ENCODE measurements around the gene ERAL1. TPM values are rescaled to one million over a fixed set of nuclear protein-coding genes. Genes with fewer than 3 reads are reported as not detected.
"Not testable (repeated sequence)": the region's sequence is repeated elsewhere in the genome, so short reads cannot be mapped to it uniquely, and the experiment has no call there.

The ERAL1 gene
- total RNA-seq, 2 donors from 2014 or later, result 48.6 to 68.1 TPM

- peaks cover 9 to 16% of the 10 kb centered on the region in 2 donors for H3K36me3 Mint-ChIP-seq (ENCODE audit: insufficient read depth in 2 of 2)
- no peak for ATAC-seq (replicated peaks in 1 of 2)
- peak overlapping the region; percentile 92 for H3K27ac Mint-ChIP-seq
- H3K9me3 Mint-ChIP-seq, result peaks cover 0 to 2% of the 10 kb centered on the region in 2 donors
- peak overlapping the region; percentile 94 to 95 for H3K4me3 Mint-ChIP-seq
- no peak for DNase-seq
- no peaks in the 10 kb centered on the region for H3K27me3 Mint-ChIP-seq (ENCODE audit: low read depth)
- peaks cover 73% of the 10 kb centered on the region for H3K4me1 Mint-ChIP-seq (ENCODE audit: low read depth)
Measured at GRCh38 chr17:28900986-28901726, 46.3 kb downstream of the ERAL1 start.

- Mint-ChIP-seq H3K4me1 (ENCODE audit: low read depth) (peaks cover 70% of the 10 kb centered on the region), H3K27me3 (ENCODE audit: low read depth) (no peaks in the 10 kb centered on the region), H3K27ac (peak overlapping the region; percentile 92), H3K9me3 (peaks cover 0 to 2% of the 10 kb centered on the region in 2 donors), H3K4me3 (peak overlapping the region; percentile 94 to 95), H3K36me3 (ENCODE audit: insufficient read depth in 2 of 2) (peaks cover 9 to 16% of the 10 kb centered on the region in 2 donors)
- ATAC-seq (replicated peaks in 1 of 2) (peak; percentile 42 to 45), DNase-seq (peak; percentile 60 to 64)
Measured at GRCh38 chr17:28901866-28902818, 47.3 kb downstream of the ERAL1 start.

- peaks cover 0 to 2% of the 10 kb centered on the region in 2 donors for H3K9me3 Mint-ChIP-seq
- peak within 1 kb of the TSS; percentile 94 to 95 for H3K4me3 Mint-ChIP-seq
- DNase-seq, result peak; percentile 96 to 99
- ATAC-seq (replicated peaks in 1 of 2), result peak; percentile 89
- H3K27me3 Mint-ChIP-seq (ENCODE audit: low read depth), result no peaks in the 10 kb centered on the region
- peak within 1 kb of the TSS; percentile 92 for H3K27ac Mint-ChIP-seq
- H3K36me3 Mint-ChIP-seq (ENCODE audit: insufficient read depth in 2 of 2), result peaks cover 7 to 16% of the 10 kb centered on the region in 2 donors
- H3K4me1 Mint-ChIP-seq (ENCODE audit: low read depth), result peaks cover 64% of the 10 kb centered on the region
Measured at GRCh38 chr17:28902819-28903545, 48.2 kb downstream of the ERAL1 start, which contains the start of gene DHRS13. Gene DHRS13, minus strand, starts transcription at chr17:28903079. Its CDS starts 135 bp downstream, at chr17:28902944.

- not testable (repeated sequence) for DNase-seq; H3K9me3 Mint-ChIP-seq; ATAC-seq (replicated peaks in 1 of 2); H3K27me3 Mint-ChIP-seq (ENCODE audit: low read depth)
- Mint-ChIP-seq H3K4me3 (peak overlapping the region; percentile 94 to 95), H3K36me3 (ENCODE audit: insufficient read depth in 2 of 2) (peaks cover 7 to 16% of the 10 kb centered on the region in 2 donors), H3K4me1 (ENCODE audit: low read depth) (peaks cover 59% of the 10 kb centered on the region), H3K27ac (peak overlapping the region; percentile 22)
Measured at GRCh38 chr17:28903546-28903841, 48.7 kb downstream of the ERAL1 start.

- H3K36me3 Mint-ChIP-seq (ENCODE audit: insufficient read depth in 2 of 2), result peaks cover 7 to 15% of the 10 kb centered on the region in 2 donors
- peaks cover 0 to 2% of the 10 kb centered on the region in 2 donors for H3K9me3 Mint-ChIP-seq
- ATAC-seq (replicated peaks in 1 of 2) (no peak), DNase-seq (no peak)
- H3K27me3 Mint-ChIP-seq (ENCODE audit: low read depth), result no peaks in the 10 kb centered on the region
- H3K4me3 Mint-ChIP-seq, result no peak overlapping the region
- peaks cover 47% of the 10 kb centered on the region for H3K4me1 Mint-ChIP-seq (ENCODE audit: low read depth)
- no peak overlapping the region for H3K27ac Mint-ChIP-seq
Measured at GRCh38 chr17:28904800-28905199, 50.0 kb downstream of the ERAL1 start.

- no peaks in the 10 kb centered on the region for H3K9me3 Mint-ChIP-seq
- H3K4me1 Mint-ChIP-seq (ENCODE audit: low read depth), result peaks cover 36% of the 10 kb centered on the region
- no peak overlapping the region for H3K4me3 Mint-ChIP-seq
- DNase-seq (no peak), ATAC-seq (replicated peaks in 1 of 2) (no peak)
- peaks cover 8 to 13% of the 10 kb centered on the region in 2 donors for H3K36me3 Mint-ChIP-seq (ENCODE audit: insufficient read depth in 2 of 2)
- H3K27me3 Mint-ChIP-seq (ENCODE audit: low read depth), result no peaks in the 10 kb centered on the region
- no peak overlapping the region for H3K27ac Mint-ChIP-seq
Measured at GRCh38 chr17:28906276-28906675, 51.5 kb downstream of the ERAL1 start.

- Mint-ChIP-seq H3K36me3 (ENCODE audit: insufficient read depth in 2 of 2) (peaks cover 8 to 14% of the 10 kb centered on the region in 2 donors), H3K9me3 (no peaks in the 10 kb centered on the region), H3K27me3 (ENCODE audit: low read depth) (no peaks in the 10 kb centered on the region), H3K27ac (no peak overlapping the region), H3K4me3 (no peak overlapping the region), H3K4me1 (ENCODE audit: low read depth) (peaks cover 30% of the 10 kb centered on the region)
- DNase-seq (no peak), ATAC-seq (replicated peaks in 1 of 2) (no peak)
Measured at GRCh38 chr17:28906706-28907438, 52.1 kb downstream of the ERAL1 start.

- H3K9me3 Mint-ChIP-seq, result no peaks in the 10 kb centered on the region
- no peak overlapping the region for H3K4me3 Mint-ChIP-seq
- peak overlapping the region; percentile 73 for H3K27ac Mint-ChIP-seq
- no peaks in the 10 kb centered on the region for H3K27me3 Mint-ChIP-seq (ENCODE audit: low read depth)
- DNase-seq, result no peak
- no peak for ATAC-seq (replicated peaks in 1 of 2)
- peaks cover 10 to 15% of the 10 kb centered on the region in 2 donors for H3K36me3 Mint-ChIP-seq (ENCODE audit: insufficient read depth in 2 of 2)
- H3K4me1 Mint-ChIP-seq (ENCODE audit: low read depth), result peaks cover 26% of the 10 kb centered on the region
Measured at GRCh38 chr17:28907709-28908475, 53.1 kb downstream of the ERAL1 start.

- H3K36me3 Mint-ChIP-seq (ENCODE audit: insufficient read depth in 2 of 2), result peaks cover 12 to 21% of the 10 kb centered on the region in 2 donors
- no peak overlapping the region for H3K27ac Mint-ChIP-seq
- H3K27me3 Mint-ChIP-seq (ENCODE audit: low read depth), result no peaks in the 10 kb centered on the region
- H3K4me3 Mint-ChIP-seq, result no peak overlapping the region
- ATAC-seq (replicated peaks in 1 of 2) (no peak), DNase-seq (no peak)
- no peaks in the 10 kb centered on the region for H3K9me3 Mint-ChIP-seq
- H3K4me1 Mint-ChIP-seq (ENCODE audit: low read depth), result peaks cover 18% of the 10 kb centered on the region
Measured at GRCh38 chr17:28908640-28909167, 53.9 kb downstream of the ERAL1 start.

- Mint-ChIP-seq H3K36me3 (ENCODE audit: insufficient read depth in 2 of 2) (peaks cover 24 to 35% of the 10 kb centered on the region in 2 donors), H3K9me3 (peaks cover 8 to 9% of the 10 kb centered on the region in 2 donors), H3K4me1 (ENCODE audit: low read depth) (peaks cover 16% of the 10 kb centered on the region), H3K4me3 (no peak overlapping the region), H3K27me3 (ENCODE audit: low read depth) (no peaks in the 10 kb centered on the region), H3K27ac (no peak overlapping the region)
- ATAC-seq (replicated peaks in 1 of 2), result no peak
- no peak for DNase-seq
Measured at GRCh38 chr17:28910534-28910933, 55.7 kb downstream of the ERAL1 start.
